Measurements from ENCODE around the gene PLGRKT. TPM values are rescaled to one million over a fixed set of nuclear protein-coding genes. Genes with fewer than 3 reads are reported as not detected.
"Not testable (repeated sequence)": the region's sequence is repeated elsewhere in the genome, so short reads cannot be mapped to it uniquely, and the experiment has no call there.

The PLGRKT gene
- total RNA-seq, 1 donor from 2014 or later: 16.5 TPM

DNA sequence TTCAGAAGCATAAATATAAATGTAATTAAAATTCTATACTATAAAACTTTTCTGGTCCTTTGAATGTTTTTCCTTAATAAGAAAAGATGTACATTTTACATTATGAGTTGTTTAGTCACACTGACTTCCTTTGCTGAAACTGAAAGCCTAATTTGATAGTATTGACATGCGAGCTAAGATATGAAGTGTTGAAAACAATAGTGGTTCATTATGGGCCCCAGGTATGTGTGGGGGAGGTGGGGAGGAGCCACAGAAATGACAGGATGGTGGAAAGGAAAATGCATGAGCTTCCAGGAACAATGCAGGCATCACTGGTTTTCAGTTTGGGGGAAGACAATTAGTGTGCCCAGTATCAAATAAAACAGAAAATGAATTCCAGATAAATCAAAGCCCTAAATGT is 62.6 kb downstream of the PLGRKT start:
- DNase-seq: no peak

DNA sequence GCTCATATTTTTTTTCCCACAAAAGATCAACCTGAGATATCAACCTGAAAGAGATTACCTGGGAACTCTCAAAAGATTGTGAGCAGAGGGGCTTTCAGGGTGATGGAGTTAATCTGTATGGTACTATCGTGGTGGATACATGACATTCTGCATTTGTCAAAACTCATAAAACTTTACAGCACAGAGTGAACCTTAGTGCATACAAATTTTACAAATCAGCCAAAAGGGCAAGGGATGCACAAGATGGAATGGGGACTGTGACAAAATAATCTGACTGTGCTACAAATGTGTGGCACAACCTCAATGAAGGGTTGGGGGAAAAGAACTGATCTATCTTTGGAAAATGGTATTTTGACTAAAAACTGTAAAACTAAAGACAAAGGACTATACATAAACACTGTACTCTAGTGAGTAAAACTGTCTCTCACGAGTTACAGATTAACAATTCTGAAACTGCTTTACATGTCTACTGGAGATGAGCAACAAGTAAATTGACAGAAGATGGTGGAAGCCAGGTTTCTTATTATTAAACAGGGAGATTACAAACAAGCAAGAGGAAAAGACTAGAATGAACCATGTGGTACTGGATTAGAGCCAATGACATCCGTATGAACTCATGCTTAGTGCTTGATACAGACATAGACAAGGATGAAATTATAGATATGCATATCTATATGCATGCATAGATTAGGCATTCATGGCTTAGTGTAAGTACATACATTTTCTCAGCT is 73.3 kb downstream of the PLGRKT start:
- DNase-seq: no peak

DNA sequence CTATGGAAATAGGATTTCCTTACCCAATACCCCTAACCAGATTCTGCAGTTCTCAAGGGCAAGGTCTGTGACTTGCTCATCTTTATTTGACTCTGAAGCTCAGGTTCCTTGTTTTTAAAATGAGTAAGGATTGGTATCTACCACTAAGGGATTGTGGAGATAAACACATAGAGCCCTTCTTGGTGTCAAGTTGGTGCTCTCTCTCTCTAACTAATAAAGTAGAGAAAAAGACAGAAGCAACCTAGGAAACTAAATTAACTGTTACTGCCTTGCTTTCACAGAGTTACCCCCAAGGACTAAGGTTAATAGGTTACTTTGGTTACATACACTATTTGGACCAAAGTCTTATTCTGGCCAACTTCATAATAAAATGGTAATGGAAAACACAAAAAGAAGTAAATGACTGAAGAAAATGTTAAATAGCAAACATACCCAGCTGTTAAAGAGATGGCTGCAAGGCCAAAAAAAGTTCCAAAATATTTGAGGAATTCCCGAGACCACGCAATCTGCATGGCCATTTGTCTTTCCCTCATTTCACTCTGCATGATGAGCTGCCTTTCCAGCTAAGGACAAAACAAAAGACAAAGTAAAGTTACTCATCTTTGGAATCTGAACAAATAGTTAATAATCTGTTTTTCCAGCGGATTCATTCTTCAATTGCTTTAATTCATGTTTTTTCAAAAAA is 76.3 kb downstream of the PLGRKT start:
- no peak for DNase-seq

DNA sequence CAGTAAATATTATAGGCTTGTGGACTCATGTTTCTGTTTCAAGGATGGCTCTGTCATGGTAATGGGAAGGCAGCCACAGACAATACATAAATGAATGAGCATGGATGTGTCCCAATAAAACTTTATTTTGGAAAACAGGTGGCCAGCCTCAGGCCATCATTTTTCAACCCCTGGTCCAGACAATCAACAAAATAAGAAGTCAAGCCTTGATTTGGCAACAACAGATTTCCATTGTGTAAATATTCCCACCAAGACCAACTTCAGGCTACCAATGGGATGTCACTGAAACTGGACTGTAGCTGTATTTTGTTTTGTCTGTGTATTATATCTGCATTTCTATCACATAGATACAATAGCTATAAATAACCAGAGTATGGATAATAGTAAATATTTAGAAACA is 77.4 kb downstream of the PLGRKT start:
- no peak for DNase-seq

DNA sequence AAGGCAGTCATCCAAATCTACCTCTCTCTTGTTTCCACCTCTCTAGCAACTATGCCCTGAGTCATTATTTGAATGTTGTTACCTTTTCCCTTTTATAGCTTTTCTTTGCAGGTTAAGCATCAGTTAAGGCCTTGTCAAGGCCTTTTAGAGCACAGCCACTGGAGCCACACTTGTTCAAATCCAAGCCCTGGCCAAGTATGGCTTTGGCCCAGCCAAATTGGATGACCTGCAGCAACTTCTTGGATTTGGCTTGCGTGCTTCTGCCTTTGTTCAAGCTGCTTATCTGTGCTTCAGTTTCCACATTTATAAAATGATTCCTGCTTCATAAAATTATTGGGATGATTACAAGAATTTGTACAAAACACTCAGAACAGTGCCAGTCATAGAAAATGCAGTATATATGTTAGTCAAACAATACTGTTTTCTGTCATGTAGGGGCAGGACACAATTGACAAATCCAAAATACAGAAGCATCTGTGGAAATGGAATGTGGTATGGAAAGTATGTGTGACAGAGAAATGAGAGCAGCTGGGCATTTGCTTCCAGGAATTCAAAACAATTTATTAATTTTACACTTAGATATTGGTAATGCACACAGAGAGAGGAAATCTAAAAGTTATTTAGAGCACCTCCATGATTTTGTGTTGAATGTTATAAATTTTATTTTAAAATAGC is 80.2 kb downstream of the PLGRKT start:
- DNase-seq: no peak

DNA sequence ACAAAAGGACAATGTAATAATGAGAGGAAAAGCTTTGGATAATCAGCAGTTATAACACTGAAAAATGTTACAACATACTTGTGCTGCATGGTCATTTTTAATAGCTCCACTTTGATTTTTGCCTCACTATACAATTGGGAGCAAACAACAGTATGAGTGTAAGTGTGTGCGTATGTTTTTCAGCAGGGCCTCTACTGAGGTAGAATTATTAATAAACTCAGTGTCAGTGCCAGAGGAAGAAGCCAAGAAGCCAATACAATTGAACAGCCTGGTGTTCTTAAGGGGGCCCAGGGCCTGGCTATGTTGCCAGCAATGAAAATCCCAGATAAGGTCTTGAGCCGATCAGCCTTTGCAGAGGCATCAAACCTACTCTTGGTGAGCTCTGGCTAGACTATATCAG is 81.9 kb downstream of the PLGRKT start:
- DNase-seq: no peak

DNA sequence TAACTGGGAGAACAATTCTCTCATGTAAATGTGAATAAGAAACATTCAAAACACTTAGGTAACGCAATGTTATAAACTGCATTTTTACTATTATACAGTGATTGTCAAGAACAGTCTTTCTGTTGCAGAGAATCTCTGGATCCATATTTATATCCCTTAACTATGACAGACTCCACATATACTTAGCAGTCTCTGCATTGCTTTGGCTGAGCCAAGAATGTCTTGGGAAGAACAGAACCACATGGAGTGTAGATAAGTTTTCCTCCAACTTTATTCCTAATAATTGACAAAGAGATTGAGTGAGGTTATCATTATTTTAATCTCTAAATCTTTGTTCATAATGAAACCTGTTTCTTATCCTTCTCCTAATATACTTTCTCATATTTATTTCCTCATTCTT is 82.5 kb downstream of the PLGRKT start:
- no peak for DNase-seq

DNA sequence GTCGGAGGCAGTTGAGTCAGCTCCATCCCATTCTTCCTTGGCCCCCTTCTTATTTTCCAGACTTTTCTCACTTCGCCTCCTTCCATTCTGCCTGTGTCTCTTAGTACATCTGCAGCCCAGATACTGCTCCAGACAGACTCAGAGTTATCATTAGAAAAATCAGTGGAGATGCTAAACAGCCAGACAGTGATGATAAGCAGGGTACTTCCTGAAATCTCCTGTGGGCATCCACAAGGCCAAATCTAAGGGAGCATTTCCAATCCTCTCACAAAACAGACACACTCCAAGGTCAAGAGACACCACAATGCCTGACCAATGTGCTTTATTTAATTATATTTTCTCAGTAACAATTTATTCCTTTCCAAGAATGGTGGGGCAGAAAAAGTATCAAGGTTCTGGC is 83.5 kb downstream of the PLGRKT start:
- DNase-seq: no peak

DNA sequence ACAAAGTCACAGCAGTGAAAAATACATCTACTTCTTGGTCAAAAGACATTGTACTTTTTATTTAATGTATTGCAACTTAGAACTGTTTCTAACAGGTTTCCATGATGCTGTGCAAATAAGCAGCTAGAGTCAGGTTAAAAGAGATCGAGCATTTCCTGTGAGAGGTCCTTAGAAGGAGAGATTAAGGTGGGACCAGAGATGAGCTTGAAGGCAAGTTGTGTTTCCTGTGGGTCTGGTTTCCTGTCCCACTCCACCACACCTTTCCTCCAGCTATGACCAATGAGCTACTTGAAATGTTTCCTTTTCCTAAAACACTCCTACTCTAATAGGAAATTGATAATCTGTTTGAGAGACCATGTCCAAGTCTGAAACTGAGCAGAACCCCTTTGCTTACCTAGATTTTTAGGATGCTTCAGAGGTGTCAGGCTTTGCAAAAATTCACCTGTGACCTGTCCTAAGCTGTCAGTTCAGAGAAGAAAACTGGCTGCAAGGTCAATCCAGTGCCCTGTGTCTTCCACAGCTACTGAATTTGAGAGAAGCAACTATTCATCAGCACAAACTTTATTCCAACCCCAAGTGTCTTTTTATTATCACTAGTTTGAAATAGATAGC is 85.0 kb downstream of the PLGRKT start:
- DNase-seq: no peak

DNA sequence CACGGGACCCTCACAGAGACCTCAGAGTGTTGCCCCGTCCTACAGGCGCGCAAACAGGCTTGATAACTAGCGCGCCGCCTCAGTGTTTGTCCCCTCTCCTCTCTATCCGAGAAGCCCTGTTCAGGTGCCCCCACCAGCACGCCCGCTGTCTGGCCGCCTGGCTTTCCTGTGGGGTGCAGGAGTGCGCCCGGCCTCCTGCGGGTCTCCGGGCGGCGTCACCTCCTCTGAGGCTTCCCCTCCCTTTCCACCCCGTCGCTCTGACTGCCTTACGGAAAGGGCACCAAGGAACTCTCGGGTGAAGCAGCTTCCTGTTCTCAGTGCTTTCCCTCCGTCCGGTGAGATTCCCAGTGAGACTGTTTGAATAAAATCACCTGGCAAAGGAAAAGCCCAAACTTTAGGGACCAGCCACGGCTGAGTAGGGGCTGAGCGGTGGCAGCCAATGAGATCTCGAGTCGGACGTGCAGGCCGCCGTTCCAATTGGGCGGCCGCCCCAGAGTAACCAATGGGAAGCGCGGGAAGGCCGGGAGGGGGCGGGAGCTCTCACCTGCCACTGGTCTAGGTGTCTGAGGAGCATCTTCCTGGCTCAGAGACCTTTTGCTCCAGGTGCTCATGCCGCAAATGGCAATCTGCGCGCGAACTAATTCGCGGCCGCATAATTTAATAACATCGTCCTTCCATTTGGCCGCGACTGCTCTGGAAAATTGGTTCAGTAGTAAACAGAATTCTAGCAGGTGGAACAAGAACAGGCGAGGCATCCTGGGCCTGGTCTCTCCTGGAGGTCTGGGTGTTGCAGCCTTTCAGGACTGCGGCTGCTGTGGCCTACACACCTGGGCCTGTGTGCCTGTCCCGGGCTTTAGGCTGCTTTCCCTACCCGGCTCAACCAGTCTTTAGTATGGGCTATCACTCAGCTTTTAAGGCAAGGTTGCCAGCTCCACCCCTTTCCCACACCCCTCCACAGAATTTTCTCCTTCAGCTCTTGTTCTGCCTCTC is 98.4 kb downstream of the PLGRKT start, which contains the start of gene RLN1:
Gene RLN1, minus strand, starts transcription at position 885 of the 990 bp plus-strand sequence. Its CDS starts 130 bp downstream, at position 755.
- not testable (repeated sequence) for DNase-seq

DNA sequence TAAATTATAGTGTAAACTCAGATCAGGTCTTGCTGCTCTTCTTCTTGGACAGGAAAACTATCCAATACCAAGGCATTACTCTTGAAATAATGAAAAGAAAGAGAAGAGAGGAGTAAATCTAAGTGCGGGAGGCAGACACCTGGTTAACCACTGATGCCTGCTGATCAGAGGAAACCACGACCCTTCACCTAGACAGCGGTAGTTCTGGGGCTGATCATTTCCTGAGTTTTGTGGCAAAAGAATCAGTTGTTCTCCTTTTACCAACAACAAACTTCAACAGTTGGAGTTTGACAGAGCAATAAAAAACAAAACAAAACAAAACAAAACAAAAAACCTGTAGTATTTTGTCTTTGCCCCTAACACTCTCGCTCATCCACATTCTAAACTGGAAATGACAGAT is 101.0 kb downstream of the PLGRKT start:
- no peak for DNase-seq

DNA sequence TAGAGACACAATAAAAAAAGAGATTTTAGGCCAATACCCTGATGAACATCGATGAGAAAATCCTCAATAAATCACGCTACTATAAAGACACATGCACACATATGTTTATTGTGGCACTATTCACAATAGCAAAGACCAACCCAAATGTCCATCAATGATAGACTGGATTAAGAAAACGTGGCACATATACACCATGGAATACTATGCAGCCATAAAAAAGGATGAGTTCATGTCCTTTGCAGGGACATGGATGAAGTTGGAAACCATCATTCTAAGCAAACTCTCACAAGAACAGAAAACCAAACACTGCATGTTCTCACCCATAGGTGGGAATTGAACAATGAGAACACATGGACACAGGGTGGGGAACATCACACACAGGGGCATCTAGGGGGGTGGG is 106.4 kb downstream of the PLGRKT start:
- not testable (repeated sequence) for DNase-seq

DNA sequence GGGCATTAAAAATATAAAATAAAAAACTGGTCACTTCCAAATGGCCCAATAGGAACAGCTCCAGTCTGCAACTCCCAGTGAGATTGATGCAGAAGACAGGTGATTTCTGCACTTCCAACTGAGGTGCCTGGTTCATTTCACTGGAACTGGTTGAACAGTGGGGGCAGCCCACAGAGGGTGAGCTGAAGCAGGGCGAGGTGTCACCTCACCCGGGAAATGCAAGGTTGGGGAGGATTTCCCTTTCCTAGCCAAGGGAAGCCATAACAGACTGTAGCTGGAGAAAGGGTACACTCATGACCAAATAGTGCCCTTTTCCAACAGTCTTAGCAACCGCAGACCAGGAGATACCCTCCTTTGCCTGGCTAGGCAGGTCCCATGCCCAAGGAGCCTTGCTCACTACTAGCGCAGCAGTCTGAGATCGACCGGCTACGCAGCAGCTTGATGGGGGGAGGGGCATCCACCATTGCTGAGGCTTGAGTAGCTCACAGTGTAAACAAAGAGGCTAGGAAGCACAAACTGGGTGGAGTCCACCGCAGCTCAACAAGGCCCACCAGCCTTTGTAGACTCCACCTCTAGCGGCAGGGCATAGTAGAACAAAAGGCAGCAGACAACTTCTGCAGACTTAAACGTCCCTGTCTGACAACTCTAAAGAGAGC is 110.7 kb downstream of the PLGRKT start:
- no peak for DNase-seq

DNA sequence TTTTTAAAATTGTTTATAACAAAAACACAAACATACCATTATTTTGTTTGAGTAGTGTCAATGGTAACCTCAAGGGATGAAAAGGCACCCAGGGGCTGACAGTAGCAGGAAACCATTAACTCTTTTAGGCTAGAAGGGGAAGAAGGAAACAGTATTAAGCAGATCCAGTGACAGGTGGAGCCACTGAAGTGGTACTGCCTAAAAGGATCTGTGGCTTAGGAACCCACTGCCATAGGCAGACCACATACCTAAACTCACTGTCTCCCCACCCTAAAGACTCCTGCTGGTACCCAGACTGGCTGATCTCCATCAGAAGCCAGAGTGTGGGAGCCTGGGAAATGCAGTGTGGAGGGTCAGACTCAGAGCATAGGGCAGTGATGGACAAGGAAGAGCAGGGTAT is 111.5 kb downstream of the PLGRKT start:
- DNase-seq: no peak

DNA sequence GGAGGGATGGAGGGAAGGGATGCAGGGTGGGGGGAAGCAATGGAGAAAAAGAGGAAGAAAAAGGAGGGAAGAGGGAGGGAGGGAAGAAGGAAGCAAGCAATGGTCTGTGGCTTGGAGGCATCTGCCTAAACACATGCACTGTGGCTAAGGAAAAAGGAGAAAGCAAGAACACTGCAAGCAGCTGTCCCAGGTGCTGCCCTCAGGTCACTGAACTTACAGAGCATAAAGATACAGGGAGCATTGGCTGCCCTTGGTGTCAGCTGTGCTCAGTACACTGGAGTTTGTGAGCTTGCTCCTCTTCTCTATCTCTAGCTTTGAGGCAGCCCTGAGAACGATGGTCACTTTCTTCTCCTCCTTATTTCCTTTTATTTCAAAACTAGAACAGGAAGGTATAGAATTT is 116.1 kb downstream of the PLGRKT start:
- DNase-seq: not testable (repeated sequence)

DNA sequence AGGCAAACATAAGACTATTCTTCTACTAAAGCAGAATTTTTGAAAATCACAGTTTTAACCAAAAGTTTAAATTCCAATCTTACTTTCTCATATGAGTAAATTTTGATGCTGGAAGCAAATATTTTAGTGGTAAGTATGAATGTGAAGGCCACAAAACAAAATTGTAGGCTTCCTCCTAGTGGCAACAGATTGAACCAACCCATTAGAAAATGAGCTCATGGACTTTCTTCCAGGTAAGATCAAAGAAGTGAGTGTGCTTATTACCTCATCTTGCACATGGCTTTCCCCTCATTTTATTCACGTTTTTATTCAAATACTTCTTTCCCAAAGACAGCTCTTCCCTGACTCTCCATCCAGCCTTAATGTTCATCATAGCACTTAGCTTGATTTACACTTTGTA is 116.7 kb downstream of the PLGRKT start:
- DNase-seq: no peak

DNA sequence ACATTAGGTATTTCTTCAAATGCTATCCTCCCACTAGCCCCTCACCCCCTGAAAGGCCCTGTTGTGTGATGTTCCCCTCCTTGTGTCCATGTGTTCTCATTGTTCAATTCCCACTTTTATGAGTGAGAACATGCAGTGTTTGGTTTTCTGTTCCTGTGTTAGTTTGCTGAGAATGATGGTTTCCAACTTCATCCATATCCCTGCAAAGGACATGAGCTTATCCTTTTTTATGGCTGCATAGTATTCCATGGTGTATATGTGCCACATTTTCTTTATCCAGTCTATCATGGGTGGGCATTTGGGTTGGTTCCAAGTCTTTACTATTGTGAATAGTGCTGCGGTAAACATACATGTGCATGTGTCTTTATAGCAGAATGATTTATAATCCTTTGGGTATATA is 121.3 kb downstream of the PLGRKT start:
- DNase-seq: not testable (repeated sequence)

DNA sequence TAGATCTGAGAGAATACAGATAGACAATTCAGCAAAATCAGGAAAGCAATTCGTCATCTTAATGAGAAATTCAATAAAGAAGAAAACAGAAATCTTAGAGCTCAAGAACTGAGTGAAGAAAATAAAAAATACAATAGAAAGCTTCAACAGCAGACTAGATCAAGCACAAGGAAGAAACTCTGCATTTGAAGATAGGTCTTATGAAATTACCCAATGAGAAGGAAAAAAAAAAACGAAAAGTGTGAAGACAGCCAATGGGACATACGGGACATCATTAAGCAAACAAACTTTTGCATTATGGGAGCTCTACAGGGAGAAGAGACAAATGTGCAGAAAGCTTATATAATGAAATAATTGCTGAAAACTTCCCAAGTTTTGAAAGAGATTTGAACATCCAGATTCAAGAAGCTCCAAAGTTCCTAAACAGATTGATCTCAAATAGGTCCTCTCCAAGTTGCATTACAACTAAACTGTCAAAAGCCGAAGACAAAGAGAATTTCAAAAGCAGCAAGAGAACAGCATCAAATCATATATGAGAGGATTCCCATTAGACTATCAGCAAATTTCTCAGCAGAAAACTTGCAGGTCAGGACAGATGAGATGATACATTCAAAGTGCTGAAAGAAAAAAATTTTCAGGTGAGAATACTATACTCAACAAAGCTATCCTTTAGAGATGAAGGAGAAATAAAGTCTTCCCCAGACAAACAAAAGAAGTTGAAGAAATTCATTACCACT is 122.4 kb downstream of the PLGRKT start:
- DNase-seq: no peak

DNA sequence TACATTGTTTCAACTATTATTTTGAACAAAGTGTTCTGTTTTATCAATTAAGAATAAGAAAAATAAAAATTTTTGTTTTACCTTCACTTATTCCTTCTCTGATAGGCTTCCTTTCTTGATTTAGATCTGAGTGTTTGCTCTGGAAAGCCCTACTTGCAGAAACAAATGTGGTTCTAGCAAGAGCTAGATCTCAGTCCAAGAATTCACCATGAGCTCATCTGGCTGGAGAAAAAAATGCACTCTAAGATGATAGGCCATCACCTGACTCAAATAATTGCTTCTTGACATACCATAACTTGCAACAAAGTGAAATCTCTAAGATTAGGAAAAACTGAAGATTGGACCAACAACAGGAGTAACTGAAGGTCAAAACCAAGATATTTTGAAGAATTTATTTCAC is 126.9 kb downstream of the PLGRKT start:
- no peak for DNase-seq

Data from skin of body (tissue), 2 donors.